ENCODE data around the gene CLCN5.

The CLCN5 gene

GRCh38 chrX:49922291-49923241, at the start of gene CLCN5:
Gene CLCN5, plus strand, starts transcription at chrX:49922596. Its CDS starts 2,703 bp downstream, at chrX:49925299.
- FAIRE-seq, result no peak

GRCh38 chrX:49876750-49877149, 45.6 kb upstream of the CLCN5 start:
- FAIRE-seq, result peak; percentile 91

GRCh38 chrX:49877397-49878101, 44.8 kb upstream of the CLCN5 start:
- no peak for FAIRE-seq

GRCh38 chrX:49878128-49878833, 44.1 kb upstream of the CLCN5 start:
- no peak for FAIRE-seq

- no peak for FAIRE-seq
Observed at GRCh38 chrX:49878834-49879655, 43.4 kb upstream of the CLCN5 start, which contains the start of gene USP27X. Gene USP27X, plus strand, starts transcription at chrX:49879484. Its CDS starts 824 bp downstream, at chrX:49880308.

- FAIRE-seq, result no peak
Observed at GRCh38 chrX:49879656-49880277, 42.6 kb upstream of the CLCN5 start.

GRCh38 chrX:49880668-49881067, 41.7 kb upstream of the CLCN5 start:
- no peak for FAIRE-seq

GRCh38 chrX:49884290-49884862, 38.0 kb upstream of the CLCN5 start:
- peak; percentile 5 for FAIRE-seq

- no peak for FAIRE-seq
Observed at GRCh38 chrX:49892542-49892941, 29.9 kb upstream of the CLCN5 start.

- FAIRE-seq, result no peak
Observed at GRCh38 chrX:49896951-49897350, 25.4 kb upstream of the CLCN5 start.

- no peak for FAIRE-seq
Observed at GRCh38 chrX:49901048-49901447, 21.3 kb upstream of the CLCN5 start.

GRCh38 chrX:49910344-49910743, 12.1 kb upstream of the CLCN5 start:
- FAIRE-seq, result peak; percentile 69

- no peak for FAIRE-seq
Observed at GRCh38 chrX:49912086-49912485, 10.3 kb upstream of the CLCN5 start.

- FAIRE-seq, result no peak
Observed at GRCh38 chrX:49912861-49913260, 9.5 kb upstream of the CLCN5 start.

GRCh38 chrX:49915361-49916222, 6.8 kb upstream of the CLCN5 start:
- peak; percentile 27 for FAIRE-seq

GRCh38 chrX:49919617-49920016, 2.8 kb upstream of the CLCN5 start:
- FAIRE-seq, result no peak

GRCh38 chrX:49921109-49921508, 1.3 kb upstream of the CLCN5 start:
- no peak for FAIRE-seq

- FAIRE-seq, result no peak
Observed at GRCh38 chrX:49925176-49925575, 2.8 kb downstream of the CLCN5 start.

- FAIRE-seq, result peak; percentile 85
Observed at GRCh38 chrX:49930039-49930438, 7.6 kb downstream of the CLCN5 start.

- no peak for FAIRE-seq
Observed at GRCh38 chrX:49932791-49933190, 10.4 kb downstream of the CLCN5 start.
